Fibroblast of lung (primary cell): Measurements from ENCODE around the gene DDX59. TPM values are rescaled to one million over a fixed set of nuclear protein-coding genes. Genes with fewer than 3 reads are reported as not detected.

Source experiments
- DNase-seq, 2 donors: peaks; one replicate each; pipeline versions ENCODE4 v3.0.0 to v3.0.0-alpha.2; 2010; ENCODE audit warnings: low read depth in 2 of 2
- H2AFZ ChIP-seq: 2 replicates; pipeline ENCODE4 v1.5.1; 2012; ENCODE audit warnings: low read length, control low read depth, inconsistent platforms
- H3K27ac ChIP-seq: 2 replicates; pipeline ENCODE4 v1.5.1; 2011; ENCODE audit warnings: low read length, control low read depth; ENCODE audit not compliant: insufficient read depth
- H3K27me3 ChIP-seq: 2 replicates; pipeline ENCODE4 v1.5.1; 2011; ENCODE audit warnings: mild to moderate bottlenecking, low read length; ENCODE audit not compliant: control insufficient read depth, insufficient read depth
- H3K36me3 ChIP-seq: 2 replicates; pipeline ENCODE4 v1.5.1; 2011; ENCODE audit warnings: low read length; ENCODE audit not compliant: control insufficient read depth, insufficient read depth
- H3K4me1 ChIP-seq: 2 replicates; pipeline ENCODE4 v1.5.1; 2011; ENCODE audit warnings: low read length; ENCODE audit not compliant: control insufficient read depth, insufficient read depth; ENCODE audit errors: extremely low read depth
- H3K4me2 ChIP-seq: 2 replicates; pipeline ENCODE4 v1.5.1; 2011; ENCODE audit warnings: low read length, control low read depth; ENCODE audit not compliant: insufficient read depth; ENCODE audit errors: extremely low read depth
- H3K4me3 ChIP-seq, 4 experiments: fragments of 200-600 bp in 1 of 4; sonication (generic) in 1 of 4; replicated peaks in 1 of 4; 2 replicates each; pipeline ENCODE4 v1.5.1; 2011 to 2016; ENCODE audit warnings: low read length in 4 of 4, low read depth in 3 of 4, mild to moderate bottlenecking in 3 of 4, control low read depth in 2 of 4, inconsistent platforms in 1 of 4, mixed read lengths in 1 of 4; ENCODE audit not compliant: insufficient read depth in 1 of 4; ENCODE audit errors: control extremely low read depth in 1 of 4
- H3K79me2 ChIP-seq: 2 replicates; pipeline ENCODE4 v1.5.1; 2012; ENCODE audit warnings: mild to moderate bottlenecking, low read length, inconsistent platforms; ENCODE audit not compliant: control insufficient read depth, insufficient read depth
- H3K9ac ChIP-seq: 2 replicates; pipeline ENCODE4 v1.5.1; 2011; ENCODE audit warnings: mild to moderate bottlenecking, low read length, control low read depth; ENCODE audit not compliant: insufficient read depth
- H3K9me3 ChIP-seq: 2 replicates; pipeline ENCODE4 v1.5.1; 2012; ENCODE audit warnings: low read depth, low read length; ENCODE audit not compliant: control insufficient read depth, insufficient read depth
- H4K20me1 ChIP-seq: 2 replicates; pipeline ENCODE4 v1.5.1; 2011; ENCODE audit warnings: low read length; ENCODE audit not compliant: control insufficient read depth, insufficient read depth; ENCODE audit errors: extremely low read depth
- EZH2 ChIP-seq: IDR thresholded peaks from 2 replicates; pipeline ENCODE4 v1.5.1; 2012; ENCODE audit warnings: low read length, control low read depth, mild to moderate bottlenecking; ENCODE audit errors: missing control alignments
- polyA plus RNA-seq, 2 donors: library from polyadenylated mRNA; depleted of rRNA in 1 of 2; stranded (reverse) in 1 of 2; unstranded in 1 of 2; fragments of >200 nt; gene quantifications; 2 replicates each; pipeline ENCODE4 v1.2.1, GENCODE V29; 2011 to 2012; ENCODE audit warnings: missing spikeins in 1 of 2
- total RNA-seq: library from RNA; depleted of rRNA; stranded (reverse); fragments of >200 nt; gene quantifications from 2 replicates; pipeline ENCODE4 v1.2.1, GENCODE V29; 2014
- TF ChIP-seq, protein P1 (sequence below), 2 donors: IDR thresholded peaks in 1 of 2; conservative IDR thresholded peaks in 1 of 2; 1 replicate in 1 of 2; 2 replicates in 1 of 2; pipeline ENCODE4 v1.5.1; 2011 to 2012; ENCODE audit warnings: low read length in 2 of 2, control low read depth in 1 of 2, inconsistent platforms in 1 of 2, low read depth in 1 of 2, mild to moderate bottlenecking in 1 of 2

Gene DDX59
- total and polyA plus RNA-seq, 2 donors (not counting 1 experiment from before 2014, with no cell fraction given): 14.0 to 18.7 TPM

DNA sequence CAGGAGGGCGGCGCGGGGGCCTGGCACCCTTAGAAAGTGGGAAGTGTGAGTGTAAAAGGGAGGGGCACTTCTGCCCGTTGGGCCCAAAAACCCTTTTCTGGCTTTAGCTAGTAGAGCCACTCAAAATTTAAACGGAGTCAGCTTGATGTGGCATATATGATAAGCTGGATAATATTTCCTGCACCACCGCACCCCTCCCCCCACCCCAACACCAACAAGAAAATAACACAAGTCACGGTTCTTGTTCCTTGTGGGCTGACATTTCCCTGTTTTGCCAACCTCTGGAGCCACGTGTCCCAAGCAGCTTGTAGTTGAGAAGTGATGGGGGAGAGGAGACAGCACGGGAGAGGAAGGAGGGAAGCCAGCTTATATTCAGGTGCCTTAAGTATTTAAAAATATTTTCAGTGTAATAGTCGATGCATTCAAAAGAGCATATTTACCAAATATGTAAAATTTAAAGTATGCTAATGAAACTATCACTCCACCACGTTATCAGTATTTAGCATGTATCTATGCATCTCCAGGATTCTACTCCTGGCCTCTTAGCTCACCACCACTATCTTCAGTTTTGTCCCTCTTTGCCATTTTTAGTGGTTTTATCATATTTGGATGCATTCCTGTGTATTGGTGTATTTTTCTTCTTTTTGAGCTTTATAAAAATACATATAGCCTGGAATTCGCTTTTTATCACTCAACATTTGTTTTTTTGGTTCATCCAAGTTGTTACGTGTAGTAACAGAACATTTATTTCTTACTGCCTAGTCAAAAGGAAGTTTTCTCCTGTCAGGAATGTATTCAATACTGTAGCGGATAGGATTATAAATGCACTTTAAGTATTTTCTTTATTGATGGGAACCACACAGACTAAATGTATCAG, 773 bp upstream of the DDX59 start:
- Histone ChIP-seq H3K36me3 (peaks cover 2% of the 10 kb centered on the region), H3K9me3 (no peaks in the 10 kb centered on the region), H3K79me2 (peaks cover 4% of the 10 kb centered on the region), H4K20me1 (no peaks in the 10 kb centered on the region), H3K4me3 (peak overlapping the region; percentile 14 to 71 (median 59)), H2AFZ (peak overlapping the region; percentile 9), H3K27ac (peak overlapping the region; percentile 91), H3K9ac (peak overlapping the region; percentile 24), H3K27me3 (no peaks in the 10 kb centered on the region), H3K4me2 (peak overlapping the region; percentile 76), H3K4me1 (peaks cover 6% of the 10 kb centered on the region)
- TF ChIP-seq, protein P1, sequence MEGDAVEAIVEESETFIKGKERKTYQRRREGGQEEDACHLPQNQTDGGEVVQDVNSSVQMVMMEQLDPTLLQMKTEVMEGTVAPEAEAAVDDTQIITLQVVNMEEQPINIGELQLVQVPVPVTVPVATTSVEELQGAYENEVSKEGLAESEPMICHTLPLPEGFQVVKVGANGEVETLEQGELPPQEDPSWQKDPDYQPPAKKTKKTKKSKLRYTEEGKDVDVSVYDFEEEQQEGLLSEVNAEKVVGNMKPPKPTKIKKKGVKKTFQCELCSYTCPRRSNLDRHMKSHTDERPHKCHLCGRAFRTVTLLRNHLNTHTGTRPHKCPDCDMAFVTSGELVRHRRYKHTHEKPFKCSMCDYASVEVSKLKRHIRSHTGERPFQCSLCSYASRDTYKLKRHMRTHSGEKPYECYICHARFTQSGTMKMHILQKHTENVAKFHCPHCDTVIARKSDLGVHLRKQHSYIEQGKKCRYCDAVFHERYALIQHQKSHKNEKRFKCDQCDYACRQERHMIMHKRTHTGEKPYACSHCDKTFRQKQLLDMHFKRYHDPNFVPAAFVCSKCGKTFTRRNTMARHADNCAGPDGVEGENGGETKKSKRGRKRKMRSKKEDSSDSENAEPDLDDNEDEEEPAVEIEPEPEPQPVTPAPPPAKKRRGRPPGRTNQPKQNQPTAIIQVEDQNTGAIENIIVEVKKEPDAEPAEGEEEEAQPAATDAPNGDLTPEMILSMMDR (conservative IDR thresholded peaks at IDR 0.05 in 1 of 2, IDR thresholded peaks at IDR 0.05 in 1 of 2; ENCODE audit: low read depth in 1 of 2, low read length in 2 of 2): no peak
- TF ChIP-seq EZH2: no peak
- peak; percentile 73 to 78 for DNase-seq

DNA sequence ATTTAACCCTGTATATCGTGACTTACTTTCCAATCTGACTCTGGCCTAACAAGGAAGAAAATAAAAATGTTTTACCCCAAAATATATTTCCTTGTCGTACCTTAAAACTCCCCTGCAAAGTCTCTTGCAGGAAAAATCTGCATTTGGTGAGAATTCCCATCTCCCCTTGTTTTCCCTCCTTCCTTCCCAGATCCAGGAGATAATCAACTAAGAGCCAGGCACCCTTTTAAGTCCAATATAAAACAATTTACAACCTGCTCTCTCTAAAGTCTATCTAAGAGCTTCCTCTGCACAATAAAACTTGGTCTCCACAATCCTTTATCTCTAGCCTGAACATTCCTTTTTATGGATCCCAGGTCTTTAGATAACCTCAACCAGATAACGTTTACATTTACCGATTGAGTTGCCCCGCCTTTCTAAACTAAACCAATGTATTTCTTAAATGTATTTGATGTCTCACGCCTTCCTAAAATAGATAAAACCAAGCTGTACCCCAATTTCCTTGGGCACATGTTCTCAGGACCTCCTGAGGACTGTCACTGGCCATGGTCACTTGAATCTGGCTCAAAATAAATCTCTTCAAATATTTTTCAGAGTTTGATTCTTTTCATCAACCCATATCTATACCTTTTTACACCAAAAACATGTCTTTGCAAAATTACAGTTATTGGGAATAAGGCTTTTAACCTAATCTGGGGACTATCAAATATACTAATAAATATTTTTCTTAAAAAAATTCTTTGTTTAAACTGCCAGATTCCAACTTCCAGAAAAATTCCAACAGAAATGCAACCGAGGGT, 993 bp downstream of the DDX59 start:
- Histone ChIP-seq H3K9me3 (no peaks in the 10 kb centered on the region), H3K4me3 (peak overlapping the region; percentile 37 to 89 (median 72)), H3K4me1 (peaks cover 6% of the 10 kb centered on the region), H3K36me3 (peaks cover 4% of the 10 kb centered on the region), H3K79me2 (peaks cover 4% of the 10 kb centered on the region), H3K9ac (peak overlapping the region; percentile 45), H3K27me3 (no peaks in the 10 kb centered on the region), H3K4me2 (peak overlapping the region; percentile 91), H2AFZ (peak overlapping the region; percentile 24), H3K27ac (peak overlapping the region; percentile 100), H4K20me1 (no peaks in the 10 kb centered on the region)
- no peak for DNase-seq
- TF ChIP-seq, protein P1 (conservative IDR thresholded peaks at IDR 0.05 in 1 of 2, IDR thresholded peaks at IDR 0.05 in 1 of 2; ENCODE audit: low read depth in 1 of 2, low read length in 2 of 2): no peak
- no peak for TF ChIP-seq EZH2

DNA sequence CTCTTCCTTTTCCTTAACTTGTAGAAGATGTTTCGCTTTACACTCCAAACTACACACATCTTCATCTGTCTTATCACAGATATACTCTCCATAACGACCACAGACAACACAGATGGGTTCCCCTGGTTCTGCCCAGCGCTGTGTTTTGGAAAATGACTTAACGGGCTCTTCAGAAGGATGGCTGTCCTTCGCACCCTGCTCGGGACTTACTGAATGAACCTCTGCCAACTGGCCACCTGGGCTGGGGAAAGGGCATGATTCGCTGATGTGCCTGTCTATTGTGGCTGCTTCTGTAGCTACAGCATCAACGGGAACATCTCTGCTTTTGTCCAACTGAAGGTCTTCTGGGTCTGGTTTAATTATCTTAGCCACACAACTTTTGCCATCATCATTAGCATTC, 3.4 kb downstream of the DDX59 start:
- H3K27me3 ChIP-seq: no peaks in the 10 kb centered on the region
- peaks cover 4% of the 10 kb centered on the region for H3K79me2 ChIP-seq
- no peak overlapping the region for H3K27ac ChIP-seq
- no peak overlapping the region for H3K4me3 ChIP-seq
- H2AFZ ChIP-seq: no peak overlapping the region
- peaks cover 6% of the 10 kb centered on the region for H3K4me1 ChIP-seq
- H3K9ac ChIP-seq: no peak overlapping the region
- peaks cover 4% of the 10 kb centered on the region for H3K36me3 ChIP-seq
- DNase-seq: no peak
- no peaks in the 10 kb centered on the region for H4K20me1 ChIP-seq
- no peaks in the 10 kb centered on the region for H3K9me3 ChIP-seq
- H3K4me2 ChIP-seq: no peak overlapping the region
- no peak for TF ChIP-seq EZH2
- TF ChIP-seq, protein P1 (conservative IDR thresholded peaks at IDR 0.05 in 1 of 2, IDR thresholded peaks at IDR 0.05 in 1 of 2; ENCODE audit: low read depth in 1 of 2, low read length in 2 of 2): no peak
